ENCODE measurements around the gene DDC.
"Not testable (repeated sequence)": the region's sequence is repeated elsewhere in the genome, so short reads cannot be mapped to it uniquely, and the experiment has no call there.

The DDC gene

DNA sequence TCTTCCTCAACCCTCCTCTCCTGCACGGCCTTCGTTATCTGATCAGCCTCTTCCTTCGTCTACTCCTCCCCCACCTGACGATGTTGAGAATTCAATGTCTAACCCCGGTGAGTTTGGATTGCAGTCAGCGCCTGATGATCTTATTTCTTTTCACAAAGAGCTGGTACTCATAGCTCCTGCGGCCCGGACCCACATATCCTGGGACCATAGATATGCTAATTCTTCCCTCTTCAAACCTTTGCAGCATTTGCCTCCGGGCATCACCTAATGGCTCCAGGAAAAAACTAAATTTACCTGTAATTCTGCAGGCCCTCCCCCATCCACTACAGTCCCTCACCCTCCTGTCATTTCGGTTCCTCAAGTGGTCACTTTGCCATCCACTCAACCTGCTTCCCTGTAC is 12.4 kb upstream of the DDC start:
- no peak overlapping the region for H3K4me3 ChIP-seq (ENCODE audit: low read length)
- TF ChIP-seq CTCF (conservative IDR thresholded peaks at IDR 0.05; ENCODE audit: low read depth, low read length) = no peak
- DNase-seq (ENCODE audit: low read depth) = no peak

GRCh38 chr7:50576388-50576787 is 11.2 kb upstream of the DDC start:
- not testable (repeated sequence) for H3K4me3 ChIP-seq (ENCODE audit: low read length); DNase-seq (ENCODE audit: low read depth)

DNA sequence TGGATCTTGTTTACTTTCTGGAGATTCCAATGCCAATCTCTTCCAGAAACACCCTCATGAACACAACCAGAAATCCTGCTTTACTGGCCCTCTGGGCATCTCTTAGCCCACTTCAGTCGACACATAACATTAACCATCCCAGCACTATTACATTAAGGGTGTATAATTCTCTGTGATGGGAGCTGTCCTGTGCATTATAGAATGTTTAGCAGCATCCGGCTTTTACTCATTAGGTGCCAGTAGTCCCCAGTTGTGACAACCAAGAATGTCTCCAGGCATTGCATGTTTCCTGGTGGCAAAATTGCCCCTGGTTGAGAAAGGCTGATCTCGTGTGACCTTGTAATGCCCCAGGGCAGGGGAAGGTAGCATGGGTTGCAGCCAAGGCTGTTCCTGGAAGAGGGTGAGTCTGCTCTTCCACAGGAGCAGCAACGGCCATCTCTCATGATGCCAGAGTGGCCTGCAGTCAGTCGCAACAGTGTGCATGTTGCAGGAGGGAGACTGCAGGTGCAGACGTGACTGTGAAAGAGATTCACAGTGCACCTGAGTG is 2.6 kb upstream of the DDC start:
- DNase-seq (ENCODE audit: low read depth) = no peak
- no peak for TF ChIP-seq CTCF (conservative IDR thresholded peaks at IDR 0.05; ENCODE audit: low read depth, low read length)
- H3K4me3 ChIP-seq (ENCODE audit: low read length) = no peak overlapping the region

- no peak for TF ChIP-seq CTCF (conservative IDR thresholded peaks at IDR 0.05; ENCODE audit: low read depth, low read length)
- DNase-seq (ENCODE audit: low read depth) = no peak
- no peak overlapping the region for H3K4me3 ChIP-seq (ENCODE audit: low read length)
Observed at GRCh38 chr7:50565977-50566376, 772 bp upstream of the DDC start.

DNA sequence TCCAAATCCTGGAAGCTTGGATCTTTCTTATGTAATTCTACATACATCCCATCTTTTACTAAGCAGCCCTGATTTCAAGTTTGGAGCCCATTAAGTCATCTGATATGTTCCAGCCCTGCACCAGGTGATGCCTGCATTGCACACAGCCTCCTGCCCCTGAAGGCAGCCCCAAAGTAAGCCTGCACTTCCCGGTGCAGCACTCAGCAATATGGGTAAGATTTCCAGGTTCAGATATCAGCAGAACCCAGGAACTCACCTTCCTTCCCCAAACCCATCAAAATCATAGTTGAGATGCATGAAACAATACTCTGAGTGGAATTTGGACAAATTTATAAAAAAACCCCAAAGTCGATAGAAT is 333 bp upstream of the DDC start:
- no peak for DNase-seq (ENCODE audit: low read depth)
- no peak for TF ChIP-seq CTCF (conservative IDR thresholded peaks at IDR 0.05; ENCODE audit: low read depth, low read length)
- H3K4me3 ChIP-seq (ENCODE audit: low read length) = no peak overlapping the region

DNA sequence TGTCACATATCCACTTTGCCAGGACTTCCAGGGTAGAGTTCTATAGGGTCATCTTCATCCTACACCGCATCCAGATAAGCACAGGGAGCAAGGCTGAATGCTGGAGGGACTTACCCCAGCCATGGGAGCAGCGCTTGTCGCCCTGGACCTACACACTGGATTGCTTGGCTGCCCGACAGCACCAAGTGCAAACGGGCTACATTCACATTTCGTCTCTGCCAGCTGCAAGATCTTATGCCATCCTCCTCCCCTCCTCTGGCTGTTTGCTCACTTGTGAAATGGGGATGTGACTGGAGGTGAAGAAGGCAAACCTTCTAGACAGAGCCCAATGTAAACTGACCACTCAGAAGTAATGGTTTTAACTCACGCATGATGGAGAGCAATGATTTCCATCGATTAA is 1.0 kb downstream of the DDC start:
- DNase-seq (ENCODE audit: low read depth) = no peak
- no peak overlapping the region for H3K4me3 ChIP-seq (ENCODE audit: low read length)
- no peak for TF ChIP-seq CTCF (conservative IDR thresholded peaks at IDR 0.05; ENCODE audit: low read depth, low read length)

GRCh38 chr7:50562136-50562535 is 3.1 kb downstream of the DDC start:
- no peak for DNase-seq (ENCODE audit: low read depth)
- no peak for TF ChIP-seq CTCF (conservative IDR thresholded peaks at IDR 0.05; ENCODE audit: low read depth, low read length)
- no peak overlapping the region for H3K4me3 ChIP-seq (ENCODE audit: low read length)

DNA sequence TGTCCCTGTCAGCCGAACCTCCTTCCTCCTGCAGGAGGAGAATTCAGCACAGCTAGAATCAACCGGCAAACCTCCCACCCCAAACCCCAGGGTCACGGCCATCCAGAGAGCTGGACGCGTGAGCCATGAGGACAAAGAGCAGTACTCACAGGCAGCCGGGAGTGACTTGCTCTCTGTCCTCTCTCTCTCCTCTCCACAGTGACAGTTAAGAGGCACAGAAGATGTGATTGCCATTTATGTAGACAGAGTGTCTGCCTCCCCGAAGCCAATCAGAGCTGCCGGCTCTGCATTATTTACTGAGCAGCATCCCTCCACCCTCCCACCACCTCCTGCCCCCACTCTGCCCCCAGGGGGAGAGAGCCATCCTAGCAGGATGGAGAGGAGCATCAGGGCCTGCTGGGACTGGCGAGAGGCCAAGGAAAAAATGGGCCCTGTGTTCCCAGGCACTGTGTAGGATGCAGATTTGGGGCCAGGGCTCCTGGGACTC is 4.3 kb downstream of the DDC start:
- TF ChIP-seq CTCF (conservative IDR thresholded peaks at IDR 0.05; ENCODE audit: low read depth, low read length) = no peak
- DNase-seq (ENCODE audit: low read depth) = no peak
- H3K4me3 ChIP-seq (ENCODE audit: low read length) = no peak overlapping the region
